ACC112 (cell line): ENCODE results near the gene WT1.

ENCODE experiments used
- H2AFZ ChIP-seq: fragments of 200-600 bp; sonication (generic); one replicate; pipeline ENCODE4 v1.6.0; 2017; ENCODE audit warnings: antibody characterized with exemption, low read length; ENCODE audit not compliant: unreplicated experiment
- H3K27ac ChIP-seq: fragments of 200-600 bp; sonication (generic); 2 replicates; pipeline ENCODE4 v1.5.1; 2014; ENCODE audit warnings: low read depth, mild to moderate bottlenecking, antibody characterized with exemption, low read length, moderate library complexity
- H3K27me3 ChIP-seq: fragments of 200-600 bp; sonication (generic); 2 replicates; pipeline ENCODE4 v1.6.1; 2014; ENCODE audit warnings: mild to moderate bottlenecking, antibody characterized with exemption, low read length, moderate library complexity, mixed read lengths; ENCODE audit not compliant: insufficient read depth
- H3K36me3 ChIP-seq: fragments of 200-600 bp; sonication (generic); 2 replicates; pipeline ENCODE4 v1.6.1; 2016; ENCODE audit warnings: mild to moderate bottlenecking, antibody characterized with exemption, low read length, moderate library complexity, mixed read lengths; ENCODE audit not compliant: insufficient read depth
- H3K4me1 ChIP-seq: fragments of 200-600 bp; sonication (generic); one replicate; pipeline ENCODE4 v1.6.1; 2016; ENCODE audit warnings: low read length, mixed read lengths; ENCODE audit not compliant: insufficient read depth, unreplicated experiment, control insufficient read depth
- H3K4me3 ChIP-seq: fragments of 200-600 bp; sonication (generic); 2 replicates; pipeline ENCODE4 v1.5.1; 2014; ENCODE audit warnings: mild to moderate bottlenecking, low read depth, low read length
- H3K79me2 ChIP-seq: fragments of 200-600 bp; sonication (generic); one replicate; pipeline ENCODE4 v1.6.0; 2016; ENCODE audit warnings: low read length; ENCODE audit not compliant: control insufficient read depth, unreplicated experiment, insufficient read depth

WT1 gene

DNA sequence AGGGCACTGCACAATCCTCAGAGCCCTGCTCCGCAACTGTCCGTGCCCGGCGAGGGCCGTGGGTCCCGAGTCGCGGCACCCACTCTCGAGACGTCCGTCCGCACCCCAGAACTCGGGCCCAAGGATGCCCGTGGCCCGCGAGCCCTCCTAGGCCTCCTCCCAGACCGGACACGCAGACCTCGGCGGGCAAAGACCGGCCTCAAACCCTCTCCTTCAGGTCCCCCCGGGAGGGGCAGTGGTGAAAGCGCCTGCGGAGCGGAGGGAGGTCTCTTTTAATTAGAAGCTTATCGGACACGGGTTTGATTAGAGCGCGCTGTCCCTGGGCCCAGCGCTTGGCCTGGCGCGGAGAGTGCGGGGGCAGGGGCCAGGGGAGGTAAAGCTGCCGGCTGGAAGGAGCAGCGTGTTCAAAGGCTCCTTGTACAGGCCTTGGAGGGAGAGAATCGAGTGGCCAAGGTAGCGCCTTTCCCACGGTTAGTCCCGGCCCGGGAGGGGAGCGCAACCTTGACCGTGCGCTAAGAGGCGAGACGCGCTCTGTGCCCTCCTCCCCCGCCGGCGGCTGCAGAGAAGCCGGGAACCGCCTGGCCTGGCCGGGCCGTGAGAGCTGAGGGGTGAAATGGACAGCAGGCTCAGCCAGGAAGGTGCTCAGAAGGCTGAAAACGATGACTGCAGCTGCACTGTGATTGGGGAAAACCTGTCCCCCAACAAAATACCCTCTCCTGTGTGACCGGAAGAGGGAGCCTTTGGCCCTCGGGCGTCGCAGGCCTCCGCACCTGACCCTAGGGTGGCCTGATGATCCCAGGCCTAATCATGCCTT is 4.6 kb downstream of the WT1 start:
- peaks cover 98% of the 10 kb centered on the region for H3K27me3 ChIP-seq
- H3K4me3 ChIP-seq, result no peak overlapping the region

DNA sequence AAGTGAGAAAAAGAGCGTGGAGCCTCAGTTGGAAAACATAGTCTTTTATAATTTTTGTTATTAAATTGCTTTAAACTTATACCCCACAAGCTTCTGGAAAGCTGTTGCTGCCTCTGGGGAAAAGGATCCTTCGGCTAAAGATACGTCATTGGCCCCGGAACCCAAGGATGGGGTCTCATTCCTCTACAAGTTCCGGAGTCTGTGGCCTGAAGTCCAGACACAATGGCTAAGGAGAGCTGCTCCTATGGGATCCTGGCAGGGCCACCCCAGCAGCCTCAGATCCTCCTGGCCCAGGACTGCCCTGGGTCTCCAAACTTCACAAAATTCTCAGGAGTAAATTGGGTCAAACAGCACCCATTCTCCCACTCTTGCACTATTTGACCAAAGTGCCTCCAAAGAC is 5.9 kb downstream of the WT1 start:
- no peaks in the 10 kb centered on the region for H3K79me2 ChIP-seq
- H3K27ac ChIP-seq, result no peak overlapping the region
- peaks cover 100% of the 10 kb centered on the region for H3K27me3 ChIP-seq

More for the DNA sequence above, 4.6 kb downstream of the WT1 start:
- H3K36me3 ChIP-seq, result no peaks in the 10 kb centered on the region
- no peak overlapping the region for H2AFZ ChIP-seq
- H3K27ac ChIP-seq, result no peak overlapping the region
- no peaks in the 10 kb centered on the region for H3K79me2 ChIP-seq
- H3K4me1 ChIP-seq, result no peaks in the 10 kb centered on the region

GRCh38 chr11:32428665-32429303 is 6.6 kb downstream of the WT1 start:
- Histone ChIP-seq H3K27me3 (peaks cover 98% of the 10 kb centered on the region), H2AFZ (no peak overlapping the region), H3K79me2 (no peaks in the 10 kb centered on the region), H3K36me3 (no peaks in the 10 kb centered on the region), H3K27ac (no peak overlapping the region), H3K4me1 (no peaks in the 10 kb centered on the region), H3K4me3 (no peak overlapping the region)

More for the DNA sequence above, 5.9 kb downstream of the WT1 start:
- Histone ChIP-seq H3K36me3 (no peaks in the 10 kb centered on the region), H2AFZ (no peak overlapping the region), H3K4me3 (no peak overlapping the region), H3K4me1 (no peaks in the 10 kb centered on the region)

DNA sequence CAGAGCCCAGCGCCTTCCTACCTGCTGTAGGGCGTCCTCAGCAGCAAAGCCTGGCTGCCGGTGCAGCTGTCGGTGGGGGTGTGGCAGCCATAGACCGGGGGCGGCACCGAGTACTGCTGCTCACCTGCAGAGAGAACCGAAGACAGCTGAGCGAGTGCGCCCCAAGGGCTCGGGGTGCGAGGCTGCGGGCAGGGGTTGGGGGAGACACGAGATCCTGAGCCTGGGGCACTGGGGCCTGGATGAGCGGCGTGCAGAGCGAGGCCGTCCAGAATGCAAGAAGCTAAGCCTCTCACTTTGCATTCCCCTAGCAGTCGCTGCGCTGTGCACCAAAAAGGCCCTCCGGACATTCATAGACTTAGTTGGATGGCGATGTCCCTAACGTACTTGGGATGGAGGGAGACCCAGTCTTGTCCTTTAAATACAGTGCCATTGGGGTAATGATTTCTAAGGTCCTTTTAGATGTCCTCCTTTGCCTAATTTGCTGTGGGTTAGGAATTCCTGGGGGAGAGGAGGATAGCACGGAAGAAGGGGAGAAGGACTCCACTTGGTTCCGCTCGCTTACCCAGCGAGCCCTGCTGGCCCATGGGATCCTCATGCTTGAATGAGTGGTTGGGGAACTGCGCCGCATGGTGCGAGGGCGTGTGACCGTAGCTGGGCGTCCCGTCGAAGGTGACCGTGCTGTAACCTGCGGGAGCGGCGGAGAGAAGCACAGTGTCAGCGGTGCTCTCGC is 7.2 kb downstream of the WT1 start:
- no peak overlapping the region for H2AFZ ChIP-seq
- no peak overlapping the region for H3K27ac ChIP-seq
- peaks cover 97% of the 10 kb centered on the region for H3K27me3 ChIP-seq
- no peak overlapping the region for H3K4me3 ChIP-seq
- H3K36me3 ChIP-seq, result no peaks in the 10 kb centered on the region
- no peaks in the 10 kb centered on the region for H3K4me1 ChIP-seq
- H3K79me2 ChIP-seq, result no peaks in the 10 kb centered on the region

DNA sequence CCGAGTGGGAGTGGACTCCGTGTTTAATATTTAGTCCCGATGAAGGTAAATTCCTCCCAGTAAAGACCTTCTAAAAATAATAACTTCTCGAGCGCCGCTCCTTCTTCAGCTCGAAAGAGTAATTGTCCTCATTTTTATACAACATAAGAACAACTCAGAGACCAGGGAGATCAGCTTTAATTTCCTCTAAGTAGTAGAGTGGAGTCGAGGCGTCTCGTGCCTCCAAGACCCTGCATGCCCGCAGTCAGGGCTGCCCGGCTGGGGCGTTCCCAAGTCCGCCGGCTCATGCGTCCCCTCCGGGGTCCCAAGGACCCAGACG is 7.8 kb downstream of the WT1 start:
- Histone ChIP-seq H3K79me2 (no peaks in the 10 kb centered on the region), H3K4me3 (no peak overlapping the region), H3K27me3 (peaks cover 97% of the 10 kb centered on the region), H3K27ac (no peak overlapping the region), H3K36me3 (no peaks in the 10 kb centered on the region), H3K4me1 (no peaks in the 10 kb centered on the region), H2AFZ (no peak overlapping the region)

DNA sequence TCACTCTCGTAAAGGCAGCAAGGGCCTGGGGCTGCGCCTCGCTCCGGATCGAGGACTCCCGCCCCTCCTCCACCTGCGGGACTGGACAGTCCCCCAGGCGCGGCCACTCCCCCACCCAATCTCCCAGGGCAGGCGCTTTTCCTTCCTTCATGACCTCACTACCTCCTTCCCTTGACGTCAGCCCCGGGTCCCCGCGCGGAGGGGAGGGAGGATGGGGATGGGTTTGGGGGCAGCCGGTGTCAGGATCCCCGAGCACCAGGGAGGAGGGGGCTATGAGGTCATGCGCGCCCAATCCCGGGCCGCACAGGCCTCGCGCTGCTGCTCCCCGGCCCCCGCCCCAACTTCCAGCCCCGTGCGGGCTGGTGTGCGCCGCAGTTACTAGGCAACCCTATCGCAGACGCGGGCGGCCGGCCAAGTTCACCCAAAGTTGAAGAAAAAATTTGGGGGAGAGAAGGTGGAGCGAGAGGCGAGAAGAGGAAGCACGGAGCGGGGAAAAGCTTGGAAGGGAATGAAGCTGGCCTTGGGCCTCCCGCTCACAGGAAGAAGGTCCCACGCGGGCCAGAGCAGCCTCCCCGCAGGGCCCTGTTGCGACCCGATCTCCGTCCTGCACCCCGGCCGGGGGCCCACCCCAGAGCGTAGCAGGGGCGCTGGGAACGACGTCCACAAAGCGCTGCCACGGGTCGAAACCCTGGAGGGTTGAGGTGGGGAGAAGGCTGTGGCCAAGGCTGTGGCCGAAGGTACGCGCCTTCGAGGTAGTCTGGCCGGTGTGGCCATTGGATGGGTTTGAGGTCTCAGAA is 8.3 kb downstream of the WT1 start:
- peaks cover 97% of the 10 kb centered on the region for H3K27me3 ChIP-seq
- no peaks in the 10 kb centered on the region for H3K4me1 ChIP-seq
- no peak overlapping the region for H3K27ac ChIP-seq
- no peak overlapping the region for H2AFZ ChIP-seq
- H3K36me3 ChIP-seq, result no peaks in the 10 kb centered on the region
- no peak overlapping the region for H3K4me3 ChIP-seq
- no peaks in the 10 kb centered on the region for H3K79me2 ChIP-seq

DNA sequence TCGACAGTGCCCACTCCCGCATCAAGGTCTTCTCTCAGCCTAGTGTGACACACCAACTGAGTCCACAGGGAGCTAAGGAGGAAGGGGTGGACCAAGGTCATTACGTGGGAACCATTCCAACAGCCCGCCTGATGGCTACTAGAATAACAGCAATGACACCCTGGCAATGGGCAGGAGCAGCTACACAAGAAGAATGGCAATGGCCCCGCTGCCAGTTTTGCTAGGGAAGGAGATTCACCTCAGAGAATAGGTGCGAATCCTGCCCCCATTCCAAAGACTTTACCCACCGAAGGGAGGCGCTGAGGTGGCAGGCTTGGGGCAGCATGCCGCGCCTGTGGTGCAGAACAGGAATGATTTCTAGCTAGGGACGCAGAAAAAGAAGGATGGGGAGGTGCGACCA is 9.1 kb downstream of the WT1 start:
- H3K36me3 ChIP-seq, result no peaks in the 10 kb centered on the region
- H3K4me3 ChIP-seq, result no peak overlapping the region
- peaks cover 96% of the 10 kb centered on the region for H3K27me3 ChIP-seq
- no peak overlapping the region for H2AFZ ChIP-seq
- no peak overlapping the region for H3K27ac ChIP-seq
- no peaks in the 10 kb centered on the region for H3K79me2 ChIP-seq
- H3K4me1 ChIP-seq, result no peaks in the 10 kb centered on the region

DNA sequence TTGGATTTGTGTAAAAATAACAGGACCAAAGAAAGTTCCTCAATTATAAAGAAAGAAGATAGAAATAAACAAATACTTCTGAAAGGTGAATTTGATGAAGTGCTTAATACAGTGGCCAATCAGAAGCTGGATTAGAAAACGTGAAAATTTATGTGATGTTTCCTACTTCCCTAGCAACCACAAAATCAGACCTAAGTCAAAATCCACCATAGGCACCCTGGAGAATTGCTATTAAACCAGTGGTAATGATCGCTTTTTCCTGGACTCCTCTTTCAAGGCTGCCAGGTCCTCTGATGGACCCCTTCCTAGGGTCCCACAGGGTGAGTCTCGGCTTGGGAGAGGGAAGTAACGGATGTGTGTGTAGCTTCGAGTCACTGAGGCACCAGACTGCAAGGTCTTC is 9.6 kb downstream of the WT1 start:
- H3K4me1 ChIP-seq, result no peaks in the 10 kb centered on the region
- no peak overlapping the region for H3K4me3 ChIP-seq
- no peaks in the 10 kb centered on the region for H3K36me3 ChIP-seq
- no peak overlapping the region for H3K27ac ChIP-seq
- H3K27me3 ChIP-seq, result peaks cover 96% of the 10 kb centered on the region
- H2AFZ ChIP-seq, result no peak overlapping the region
- no peaks in the 10 kb centered on the region for H3K79me2 ChIP-seq

- Histone ChIP-seq H3K79me2 (no peaks in the 10 kb centered on the region), H3K27ac (no peak overlapping the region), H3K27me3 (peaks cover 94% of the 10 kb centered on the region), H3K36me3 (no peaks in the 10 kb centered on the region), H2AFZ (no peak overlapping the region), H3K4me3 (no peak overlapping the region), H3K4me1 (no peaks in the 10 kb centered on the region)
Observed at GRCh38 chr11:32422545-32422944, 12.8 kb downstream of the WT1 start.

- H3K4me1 ChIP-seq, result no peaks in the 10 kb centered on the region
- H3K4me3 ChIP-seq, result no peak overlapping the region
- H2AFZ ChIP-seq, result no peak overlapping the region
- no peaks in the 10 kb centered on the region for H3K79me2 ChIP-seq
- no peak overlapping the region for H3K27ac ChIP-seq
- H3K27me3 ChIP-seq, result peaks cover 94% of the 10 kb centered on the region
- H3K36me3 ChIP-seq, result no peaks in the 10 kb centered on the region
Observed at GRCh38 chr11:32421992-32422391, 13.3 kb downstream of the WT1 start.
